NOMO-1 (cell line): Measurements from ENCODE around the gene PGAP6.
"Not testable (repeated sequence)": the region's sequence is repeated elsewhere in the genome, so short reads cannot be mapped to it uniquely, and the experiment has no call there.

Experiments
- DNase-seq, 2 experiments: peaks; one replicate each; lab custom pipeline; 2025; ENCODE audit not compliant: unreplicated experiment in 2 of 2; lab: John Stamatoyannopoulos, UW

PGAP6 gene

GRCh38 chr16:368388-369158 is 13.2 kb downstream of the PGAP6 start:
- DNase-seq = no peak

DNA sequence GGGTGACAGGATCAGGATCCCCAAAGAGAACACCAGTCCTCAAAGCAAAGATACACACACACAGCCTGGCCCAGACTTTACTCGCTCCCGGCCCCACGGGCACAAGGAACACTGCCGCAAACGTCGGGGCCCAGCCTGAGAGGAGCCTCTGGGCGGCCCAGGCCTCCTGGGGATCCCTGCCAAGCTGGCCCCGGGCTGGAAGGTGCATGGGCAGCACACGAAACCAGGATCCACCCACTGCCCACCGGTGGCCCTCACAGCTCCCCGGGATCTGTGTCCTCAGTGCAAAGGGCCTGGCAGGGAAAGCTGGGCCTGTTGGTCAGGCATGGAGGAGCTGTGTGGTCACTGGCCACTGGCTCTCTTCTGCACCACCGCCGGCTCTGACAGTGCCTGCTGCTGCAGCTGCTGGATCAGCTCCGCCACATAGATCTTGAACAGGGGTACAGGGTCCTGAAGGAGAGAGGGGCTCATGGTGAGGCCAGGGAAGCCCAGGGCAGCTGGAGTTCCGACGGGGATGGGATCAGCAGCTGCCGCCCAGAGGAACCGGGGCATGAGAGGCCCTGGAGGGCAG is 14.4 kb downstream of the PGAP6 start:
- DNase-seq = no peak

GRCh38 chr16:366476-366875 is 15.3 kb downstream of the PGAP6 start:
- no peak for DNase-seq

DNA sequence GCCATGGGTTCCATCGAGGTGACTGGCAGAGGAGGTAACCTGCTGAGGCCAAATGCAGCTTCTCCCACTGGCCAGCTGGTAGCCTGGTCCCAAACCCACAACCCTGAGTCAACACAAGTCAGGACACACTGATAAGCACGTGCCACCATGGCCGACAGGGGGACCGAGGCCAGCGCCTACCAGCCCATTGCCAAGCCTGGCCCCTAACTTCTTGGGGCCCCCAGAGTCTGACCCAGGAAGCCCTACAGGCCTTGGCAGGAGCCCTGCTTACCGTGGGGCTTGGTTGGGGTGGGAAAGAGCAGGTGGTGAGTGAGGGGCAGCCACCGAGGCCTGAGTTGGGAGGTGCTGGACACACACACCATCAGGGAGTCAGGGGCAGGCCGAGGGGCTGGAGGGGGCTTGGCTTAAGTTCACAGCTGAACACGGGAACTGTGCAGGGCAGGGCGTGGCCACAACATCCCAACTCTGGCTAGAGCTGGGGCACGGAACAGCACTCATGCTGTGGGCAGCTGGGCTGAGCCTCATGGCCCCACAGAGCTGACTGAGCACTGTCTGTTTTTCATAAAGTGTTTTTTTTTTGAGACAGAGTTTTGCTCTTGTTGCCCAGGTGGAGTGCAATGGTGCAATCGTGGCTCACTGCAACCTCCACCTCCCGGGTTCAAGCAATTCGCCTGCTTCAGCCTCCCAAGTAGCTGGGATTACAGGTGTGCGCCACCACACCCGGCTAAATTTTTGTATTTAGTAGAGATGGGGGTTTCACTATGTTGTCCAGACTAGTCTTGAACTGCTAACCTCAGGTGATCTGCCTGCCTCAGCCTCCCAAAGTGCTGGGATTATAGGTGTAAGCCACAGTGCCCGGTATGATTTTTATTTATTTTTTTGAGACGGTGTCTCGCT is 16.9 kb downstream of the PGAP6 start:
- DNase-seq = no peak

DNA sequence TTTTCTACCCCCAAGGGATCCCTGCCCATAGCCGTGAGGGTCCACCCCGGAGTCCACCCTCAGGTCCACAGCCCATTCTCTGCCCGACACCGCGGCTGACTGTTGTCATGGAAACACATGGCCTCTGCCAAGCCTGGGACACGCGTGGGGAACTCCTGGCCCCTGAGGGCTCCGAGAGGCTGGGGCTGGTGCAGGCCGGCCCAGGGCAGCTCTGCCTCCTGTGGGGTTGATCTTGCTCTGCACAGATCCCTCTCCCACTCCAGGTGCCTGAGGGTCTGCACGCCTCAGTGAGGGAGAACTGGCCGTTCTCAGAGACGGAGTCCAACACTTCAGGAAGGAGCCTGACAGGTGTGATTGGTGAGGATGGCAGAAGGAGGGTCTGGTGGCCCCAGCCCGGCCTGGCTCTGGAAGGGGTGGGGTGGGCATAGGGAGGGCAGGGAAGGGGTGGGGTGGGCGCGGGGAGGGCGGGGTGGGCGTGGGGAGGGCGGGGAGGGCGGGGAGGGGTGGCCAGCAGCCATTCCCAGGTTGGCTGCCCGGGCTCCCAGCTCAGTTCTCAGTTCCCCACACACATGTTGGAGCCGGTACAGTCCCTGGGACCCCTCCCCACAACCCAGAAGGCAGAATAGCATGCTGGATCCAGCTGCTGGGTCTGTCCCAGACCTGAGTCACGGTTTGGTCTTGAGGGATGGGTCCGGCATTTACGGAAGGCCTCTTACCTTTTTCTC is 17.9 kb downstream of the PGAP6 start:
- no peak for DNase-seq

DNA sequence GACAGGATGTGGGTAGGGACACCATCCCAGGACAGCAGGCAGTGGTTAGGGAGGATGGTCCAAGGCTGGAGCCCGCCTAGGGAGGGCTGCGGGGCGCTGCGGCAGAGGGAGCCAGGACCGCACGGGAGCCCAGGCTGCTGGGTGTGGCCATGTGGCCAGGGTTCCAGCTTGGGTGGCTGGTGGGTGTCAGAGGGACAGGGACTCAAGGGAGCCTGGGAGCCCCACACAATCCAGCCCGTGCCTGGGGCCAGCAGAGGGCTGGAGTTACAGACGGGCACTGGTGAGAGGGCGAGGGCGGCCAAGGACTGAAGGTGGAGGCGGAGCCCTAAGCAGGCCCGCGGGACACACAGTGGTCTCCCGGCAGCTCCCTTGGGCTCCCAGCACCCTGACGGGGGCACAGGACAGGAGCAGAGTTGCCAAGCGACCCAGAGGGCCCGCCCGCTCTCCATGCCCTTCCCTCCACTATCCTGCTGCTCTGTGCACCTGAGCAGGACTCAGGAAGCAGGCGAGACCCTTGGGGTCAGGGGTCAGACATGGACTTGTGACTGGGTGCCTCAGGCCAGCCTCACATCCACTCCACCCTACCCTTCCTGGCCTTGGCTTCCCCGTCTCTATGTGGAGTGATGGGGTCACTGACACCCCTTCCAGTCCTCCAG is 18.5 kb downstream of the PGAP6 start:
- no peak for DNase-seq

GRCh38 chr16:362702-362999 is 19.1 kb downstream of the PGAP6 start:
- not testable (repeated sequence) for DNase-seq

GRCh38 chr16:361872-362701 is 19.7 kb downstream of the PGAP6 start:
- DNase-seq = peak; percentile 82 to 84

DNA sequence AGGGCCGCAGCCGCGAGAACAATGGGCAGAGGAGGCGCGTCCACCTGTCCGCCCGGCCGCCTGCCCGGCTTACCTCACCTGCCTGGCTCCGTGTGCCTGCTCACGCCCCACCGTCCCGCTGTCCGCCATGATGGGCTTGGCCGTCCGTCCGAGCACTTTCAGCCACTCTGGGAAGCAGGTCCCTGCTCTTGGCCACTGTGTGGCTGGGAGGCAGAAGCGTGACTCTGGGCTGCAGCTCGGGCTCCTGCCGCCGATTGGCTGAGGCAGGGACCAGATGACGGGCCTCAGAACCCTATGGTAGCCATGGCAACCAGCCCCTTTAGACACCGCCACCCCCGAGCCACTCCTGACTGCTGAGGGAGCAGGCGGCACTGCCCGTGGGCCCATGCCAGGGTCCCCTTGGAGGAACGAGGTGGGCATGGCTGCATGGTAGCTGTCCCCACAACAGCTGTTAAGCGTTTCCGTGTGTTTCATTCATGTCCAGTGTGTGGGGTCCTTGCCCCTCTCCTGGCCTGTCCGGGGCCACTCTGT is 20.4 kb downstream of the PGAP6 start:
- DNase-seq = no peak

- no peak for DNase-seq
Measured at GRCh38 chr16:360698-361336, 21.0 kb downstream of the PGAP6 start.

GRCh38 chr16:359871-360697 is 21.7 kb downstream of the PGAP6 start:
- no peak for DNase-seq

- no peak for DNase-seq
Measured at GRCh38 chr16:359067-359763, 22.6 kb downstream of the PGAP6 start.

DNA sequence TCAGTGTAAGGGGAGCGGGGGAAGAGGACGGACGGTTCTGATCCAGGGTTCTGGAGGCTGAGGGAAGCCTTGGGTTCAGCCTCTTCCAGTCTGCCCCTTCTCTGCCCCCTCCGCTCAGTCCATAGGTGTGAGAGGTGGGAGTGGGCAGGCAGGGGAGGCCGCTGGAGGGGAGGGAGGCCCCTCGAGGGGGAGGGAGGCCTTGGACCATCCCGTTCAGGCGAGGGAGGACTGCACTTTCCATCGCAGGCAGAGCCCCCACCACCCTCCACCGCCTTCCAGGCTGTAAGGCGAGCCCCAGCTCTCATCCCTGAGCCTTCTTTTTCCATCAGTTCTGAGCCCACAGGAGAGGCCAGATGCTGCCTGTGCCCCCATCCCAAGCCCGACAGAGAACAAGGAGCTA is 25.0 kb downstream of the PGAP6 start:
- no peak for DNase-seq

GRCh38 chr16:354971-355461 is 26.8 kb downstream of the PGAP6 start:
- no peak for DNase-seq

GRCh38 chr16:354291-354881 is 27.4 kb downstream of the PGAP6 start:
- DNase-seq = no peak

DNA sequence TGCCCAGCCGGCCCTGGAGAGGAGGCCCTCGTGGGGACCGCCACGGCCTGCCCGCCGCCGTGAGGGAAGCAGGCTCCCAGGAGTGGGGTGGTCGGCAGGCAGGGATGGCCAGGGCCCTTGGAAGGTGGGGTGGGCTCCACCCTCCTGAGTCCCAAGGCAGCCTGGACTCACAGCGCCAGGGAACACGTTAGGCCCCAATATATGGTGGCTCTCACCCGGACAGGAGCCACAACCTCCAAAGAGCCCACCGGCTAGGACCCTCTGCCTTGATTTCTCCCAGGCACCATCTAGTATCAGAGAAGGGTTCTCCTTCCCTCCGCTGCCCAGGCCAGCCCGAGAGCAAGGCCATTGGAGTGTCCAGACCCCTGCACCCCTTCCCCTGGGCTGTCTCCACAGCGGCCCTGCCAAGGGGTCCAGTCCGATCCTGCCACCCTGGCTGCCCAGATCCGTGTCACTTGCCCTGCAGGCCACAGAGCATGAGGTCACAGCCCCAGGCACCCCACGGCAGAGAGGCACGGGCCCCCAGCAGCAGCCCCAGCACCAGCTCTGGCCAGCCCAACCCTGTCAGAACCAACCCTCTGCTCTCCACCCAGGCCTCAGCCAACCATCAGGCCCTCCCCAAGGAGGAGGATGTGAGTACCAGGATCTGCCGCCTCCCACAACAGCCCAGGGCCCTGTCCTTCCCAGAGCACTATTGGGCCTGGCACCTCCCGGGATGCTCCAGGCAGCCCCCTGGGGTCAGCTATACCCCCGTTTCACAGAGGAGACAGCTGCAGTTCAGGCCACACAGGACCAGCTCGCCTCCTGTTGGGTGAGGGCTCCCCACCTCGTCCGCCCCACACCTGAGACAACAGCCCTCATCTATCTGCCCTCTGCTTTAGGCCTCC is 28.1 kb downstream of the PGAP6 start:
- no peak for DNase-seq
